Parathyroid adenoma (tissue), 2 donors: ENCODE results near the gene TMEM132C.

Source experiments
- H2AFZ ChIP-seq: fragments of 300-600 bp; sonication (generic); one replicate; pipeline ENCODE4 v1.7.0; 2017; ENCODE audit warnings: antibody characterized with exemption, mild to moderate bottlenecking
- H3K27ac ChIP-seq: fragments of 300-600 bp; sonication (generic); one replicate; pipeline ENCODE4 v1.7.0; 2017
- H3K27me3 ChIP-seq: fragments of 300-600 bp; sonication (generic); one replicate; pipeline ENCODE4 v1.7.0; 2017; ENCODE audit warnings: low read length; ENCODE audit not compliant: control insufficient read depth, insufficient read depth
- H3K36me3 ChIP-seq: fragments of 300-600 bp; sonication (generic); one replicate; pipeline ENCODE4 v1.7.0; 2017; ENCODE audit warnings: low read length; ENCODE audit not compliant: control insufficient read depth, insufficient read depth
- H3K4me1 ChIP-seq: fragments of 300-600 bp; sonication (generic); one replicate; pipeline ENCODE4 v1.7.0; 2017; ENCODE audit warnings: control low read depth
- H3K4me2 ChIP-seq: fragments of 300-600 bp; sonication (generic); one replicate; pipeline ENCODE4 v1.7.0; 2017; ENCODE audit warnings: low read length
- H3K4me3 ChIP-seq: fragments of 300-600 bp; sonication (generic); one replicate; pipeline ENCODE4 v1.7.0; 2017; ENCODE audit warnings: low read depth, low read length
- H3K79me2 ChIP-seq: fragments of 300-600 bp; sonication (generic); one replicate; pipeline ENCODE4 v1.7.0; 2017; ENCODE audit warnings: control low read depth
- H3K9ac ChIP-seq: fragments of 300-600 bp; sonication (generic); one replicate; pipeline ENCODE4 v1.7.0; 2017; ENCODE audit warnings: mild to moderate bottlenecking
- H3K9me3 ChIP-seq: fragments of 300-600 bp; sonication (generic); one replicate; pipeline ENCODE4 v1.7.0; 2017; ENCODE audit warnings: low read length; ENCODE audit not compliant: control insufficient read depth
- TF ChIP-seq, protein P1 (sequence below): fragments of 300-600 bp; sonication (generic); IDR thresholded peaks from one replicate; pipeline ENCODE4 v1.7.0; 2017; ENCODE audit warnings: antibody characterized with exemption, mild to moderate bottlenecking
- donor health status: primary hyperparathyroidism.

TMEM132C gene

DNA sequence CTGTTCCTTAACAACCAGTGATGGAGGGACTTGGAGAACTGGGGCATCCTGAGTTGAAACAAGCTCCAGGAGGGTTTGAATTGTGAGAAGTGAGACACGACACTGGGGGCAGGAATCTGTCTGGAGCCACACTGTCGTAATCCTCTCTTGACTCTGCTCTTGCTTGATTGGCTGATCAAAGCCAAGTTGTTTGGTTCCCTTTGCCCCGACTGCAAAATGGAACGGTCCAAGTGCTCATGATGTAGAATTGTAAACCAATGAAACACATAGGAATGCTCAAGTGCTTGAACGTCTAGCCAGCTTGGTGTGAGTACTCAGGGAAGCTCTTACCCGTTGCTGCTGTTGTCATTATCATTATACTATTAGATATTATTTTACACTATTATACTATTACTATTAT is 98.1 kb downstream of the TMEM132C start:
- no peak overlapping the region for H3K4me3 ChIP-seq

DNA sequence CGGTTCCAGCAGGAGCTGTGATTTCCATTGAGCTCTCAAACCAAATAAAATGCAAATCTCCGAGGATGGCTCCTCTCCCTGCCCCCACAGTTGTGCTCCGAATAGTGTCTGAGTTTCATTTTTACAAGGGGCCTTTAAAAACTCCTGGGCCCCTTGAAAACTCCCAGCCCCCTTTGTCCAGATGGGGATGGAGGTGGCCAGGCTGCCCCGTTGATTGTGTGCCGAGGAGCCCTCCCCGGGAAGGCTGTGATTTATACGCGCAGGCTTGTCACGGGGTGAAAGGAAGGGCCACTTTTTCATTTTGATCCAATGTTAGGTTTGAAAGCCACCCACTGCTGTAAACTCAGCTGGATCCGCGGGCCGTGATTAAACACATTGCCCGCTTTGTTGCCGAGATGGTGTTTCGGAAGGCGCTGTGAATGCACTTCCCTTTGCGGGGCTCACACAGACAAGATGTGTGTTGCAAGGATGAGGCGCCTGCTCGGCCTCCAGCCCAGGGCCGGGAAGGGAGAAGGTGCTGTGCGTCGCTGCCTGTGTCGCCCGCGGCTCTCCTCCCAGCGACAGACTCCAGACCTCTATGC is 98.8 kb downstream of the TMEM132C start:
- no peaks in the 10 kb centered on the region for H3K4me1 ChIP-seq
- no peaks in the 10 kb centered on the region for H3K9me3 ChIP-seq
- TF ChIP-seq, protein P1, sequence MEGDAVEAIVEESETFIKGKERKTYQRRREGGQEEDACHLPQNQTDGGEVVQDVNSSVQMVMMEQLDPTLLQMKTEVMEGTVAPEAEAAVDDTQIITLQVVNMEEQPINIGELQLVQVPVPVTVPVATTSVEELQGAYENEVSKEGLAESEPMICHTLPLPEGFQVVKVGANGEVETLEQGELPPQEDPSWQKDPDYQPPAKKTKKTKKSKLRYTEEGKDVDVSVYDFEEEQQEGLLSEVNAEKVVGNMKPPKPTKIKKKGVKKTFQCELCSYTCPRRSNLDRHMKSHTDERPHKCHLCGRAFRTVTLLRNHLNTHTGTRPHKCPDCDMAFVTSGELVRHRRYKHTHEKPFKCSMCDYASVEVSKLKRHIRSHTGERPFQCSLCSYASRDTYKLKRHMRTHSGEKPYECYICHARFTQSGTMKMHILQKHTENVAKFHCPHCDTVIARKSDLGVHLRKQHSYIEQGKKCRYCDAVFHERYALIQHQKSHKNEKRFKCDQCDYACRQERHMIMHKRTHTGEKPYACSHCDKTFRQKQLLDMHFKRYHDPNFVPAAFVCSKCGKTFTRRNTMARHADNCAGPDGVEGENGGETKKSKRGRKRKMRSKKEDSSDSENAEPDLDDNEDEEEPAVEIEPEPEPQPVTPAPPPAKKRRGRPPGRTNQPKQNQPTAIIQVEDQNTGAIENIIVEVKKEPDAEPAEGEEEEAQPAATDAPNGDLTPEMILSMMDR = no peak
- no peaks in the 10 kb centered on the region for H3K36me3 ChIP-seq
- peak overlapping the region; percentile 23 for H2AFZ ChIP-seq
- no peak overlapping the region for H3K4me3 ChIP-seq
- no peak overlapping the region for H3K9ac ChIP-seq
- no peaks in the 10 kb centered on the region for H3K79me2 ChIP-seq
- H3K27ac ChIP-seq = no peak overlapping the region
- H3K27me3 ChIP-seq = no peaks in the 10 kb centered on the region
- no peak overlapping the region for H3K4me2 ChIP-seq

More for the DNA sequence above, 98.1 kb downstream of the TMEM132C start:
- Histone ChIP-seq H3K4me2 (no peak overlapping the region), H3K9ac (no peak overlapping the region), H3K36me3 (no peaks in the 10 kb centered on the region), H3K27me3 (no peaks in the 10 kb centered on the region), H3K4me1 (no peaks in the 10 kb centered on the region), H2AFZ (no peak overlapping the region), H3K9me3 (no peaks in the 10 kb centered on the region), H3K79me2 (no peaks in the 10 kb centered on the region), H3K27ac (no peak overlapping the region)
- TF ChIP-seq, protein P1 = no peak

DNA sequence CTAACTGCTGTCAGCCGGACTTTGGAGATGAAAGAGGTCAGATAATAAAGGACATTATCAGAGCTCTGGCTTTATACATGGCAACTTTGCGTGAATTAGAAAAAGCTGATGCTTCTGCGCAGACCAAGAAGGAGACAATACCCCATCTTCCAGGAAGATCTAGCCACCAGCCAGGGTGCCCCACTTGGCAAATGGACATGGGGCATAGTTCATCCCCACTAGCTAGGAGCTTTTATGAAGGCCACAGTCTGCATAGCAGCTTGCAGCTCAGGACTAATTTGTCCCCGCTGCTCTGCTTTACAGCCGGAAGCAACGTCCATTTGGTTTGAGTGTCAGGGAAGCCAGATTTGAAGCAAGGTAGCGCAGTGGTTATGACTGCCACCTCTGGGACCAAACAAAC is 101.0 kb downstream of the TMEM132C start:
- Histone ChIP-seq H3K4me3 (no peak overlapping the region), H3K79me2 (no peaks in the 10 kb centered on the region), H3K36me3 (no peaks in the 10 kb centered on the region), H3K4me2 (no peak overlapping the region), H2AFZ (no peak overlapping the region), H3K9ac (no peak overlapping the region), H3K4me1 (no peaks in the 10 kb centered on the region), H3K9me3 (no peaks in the 10 kb centered on the region), H3K27ac (no peak overlapping the region), H3K27me3 (no peaks in the 10 kb centered on the region)
- TF ChIP-seq, protein P1 = no peak

DNA sequence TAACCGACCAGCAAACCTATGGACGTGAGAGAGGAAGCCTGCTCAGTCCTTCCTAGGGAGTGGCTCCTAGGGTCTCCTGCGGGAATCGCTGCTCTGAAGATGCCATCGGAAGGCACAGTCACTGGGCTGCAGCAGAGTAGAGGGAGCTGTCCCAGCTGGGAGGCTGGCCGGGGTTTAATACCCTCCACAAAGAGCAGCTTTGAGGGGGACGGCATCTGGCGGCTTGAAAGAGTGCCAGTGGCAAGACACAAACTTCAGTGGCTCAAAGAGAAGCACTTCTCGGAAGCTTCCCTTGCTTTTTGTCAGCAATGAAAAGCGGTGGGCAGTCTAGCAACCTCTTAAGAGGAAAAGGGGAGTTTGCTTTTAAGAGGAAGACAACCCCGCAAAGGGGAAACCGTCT is 114.6 kb downstream of the TMEM132C start:
- H3K27me3 ChIP-seq = no peaks in the 10 kb centered on the region
- H2AFZ ChIP-seq = no peak overlapping the region
- H3K9me3 ChIP-seq = no peaks in the 10 kb centered on the region
- TF ChIP-seq, protein P1 = no peak
- H3K4me2 ChIP-seq = no peak overlapping the region
- no peak overlapping the region for H3K4me3 ChIP-seq
- H3K27ac ChIP-seq = no peak overlapping the region
- no peak overlapping the region for H3K9ac ChIP-seq
- no peaks in the 10 kb centered on the region for H3K36me3 ChIP-seq
- H3K79me2 ChIP-seq = no peaks in the 10 kb centered on the region
- no peaks in the 10 kb centered on the region for H3K4me1 ChIP-seq

DNA sequence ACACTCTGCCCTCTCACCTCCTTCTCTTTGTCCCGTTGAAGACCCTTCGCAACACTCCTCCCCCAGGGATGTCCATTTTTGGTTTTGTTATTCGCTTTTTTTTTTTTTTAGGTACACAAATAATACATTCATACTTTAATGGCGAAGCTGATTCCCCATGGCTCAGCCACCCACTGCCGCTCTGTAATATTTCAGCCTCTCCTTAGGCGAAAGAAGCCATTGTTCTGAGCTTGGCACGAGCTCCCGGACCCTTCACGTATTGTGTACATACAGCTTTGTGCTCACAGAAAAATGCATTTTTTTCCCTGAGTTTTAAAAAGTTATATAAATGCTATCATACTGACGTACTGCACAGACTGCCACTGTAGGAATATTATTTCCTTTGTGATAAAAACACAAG is 115.0 kb downstream of the TMEM132C start:
- Histone ChIP-seq H3K4me3 (no peak overlapping the region), H3K27ac (no peak overlapping the region), H3K27me3 (no peaks in the 10 kb centered on the region), H2AFZ (no peak overlapping the region), H3K79me2 (no peaks in the 10 kb centered on the region), H3K9ac (no peak overlapping the region), H3K36me3 (no peaks in the 10 kb centered on the region), H3K9me3 (no peaks in the 10 kb centered on the region), H3K4me2 (no peak overlapping the region), H3K4me1 (no peaks in the 10 kb centered on the region)
- TF ChIP-seq, protein P1 = no peak
